Caco-2 (cell line): Measurements from ENCODE around the gene ABCC1. TPM values are rescaled to one million over a fixed set of nuclear protein-coding genes. Genes with fewer than 3 reads are reported as not detected.

Experiments
- BruUV-seq: library from RNA; stranded (reverse); fragments of 400-500 nt; replicated peaks from 2 replicates; lab custom pipeline; 2021; lab: Mats Ljungman, UMichigan
- CTCF ChIA-PET: fragments of 300-600 bp; sonication (Branson Sonifier 250); formaldehyde crosslinking; loops from one replicate; lab custom pipeline; 2022; ENCODE audit warnings: antibody characterized with exemption; lab: Charles Lee
- POLR2A ChIA-PET: fragments of 300-600 bp; sonication (Branson Sonifier 250); formaldehyde crosslinking; loops from one replicate; lab custom pipeline; 2022; ENCODE audit warnings: antibody characterized with exemption; lab: Charles Lee
- DNase-seq, 2 experiments: peaks; one replicate each; pipeline versions ENCODE4 v3.0.0 to v3.0.0-alpha.2; 2020 to 2022
- H3K27me3 ChIP-seq: replicated peaks from 2 replicates; pipeline ENCODE4 v1.6.0; 2011; ENCODE audit warnings: low read length; ENCODE audit not compliant: control insufficient read depth, insufficient read depth
- H3K36me3 ChIP-seq: 2 replicates; pipeline ENCODE4 v1.5.1; 2011; ENCODE audit warnings: low read length; ENCODE audit not compliant: control insufficient read depth, insufficient read depth
- H3K4me1 ChIP-seq: fragments of 250-450 bp; sonication (Bioruptor Pico); 2 replicates; pipeline ENCODE4 v1.5.1; 2020; ENCODE audit warnings: mild to moderate bottlenecking
- H3K4me3 ChIP-seq: 2 replicates; pipeline ENCODE4 v1.5.1; 2011; ENCODE audit warnings: low read depth, mild to moderate bottlenecking, control low read depth, low read length
- H3K9me3 ChIP-seq: fragments of 250-450 bp; sonication (Bioruptor Pico); 2 replicates; pipeline ENCODE4 v1.5.1; 2020; ENCODE audit warnings: mild to moderate bottlenecking, moderate library complexity
- H3K27ac Mint-ChIP-seq: one replicate; pipeline ENCODE4 v1.8.0; 2022; ENCODE audit warnings: mixed read lengths; ENCODE audit not compliant: unreplicated experiment
- H3K27me3 Mint-ChIP-seq: one replicate; pipeline ENCODE4 v1.8.0; 2022; ENCODE audit warnings: mixed read lengths; ENCODE audit not compliant: insufficient read depth, unreplicated experiment
- H3K36me3 Mint-ChIP-seq: one replicate; pipeline ENCODE4 v1.8.0; 2022; ENCODE audit warnings: mild to moderate bottlenecking, mixed read lengths; ENCODE audit not compliant: insufficient read depth, unreplicated experiment
- H3K4me1 Mint-ChIP-seq: one replicate; pipeline ENCODE4 v1.8.0; 2022; ENCODE audit warnings: low read depth, mixed read lengths; ENCODE audit not compliant: unreplicated experiment
- H3K4me3 Mint-ChIP-seq: one replicate; pipeline ENCODE4 v1.8.0; 2022; ENCODE audit warnings: mild to moderate bottlenecking, moderate library complexity, mixed read lengths; ENCODE audit not compliant: unreplicated experiment
- H3K9me3 Mint-ChIP-seq: one replicate; pipeline ENCODE4 v1.8.0; 2022; ENCODE audit warnings: mixed read lengths; ENCODE audit not compliant: unreplicated experiment
- intact Hi-C: fragments of 100-400 bp; cut with micrococcal nuclease; formaldehyde crosslinking; loops from one replicate; pipeline ENCODE4 v1.10.0; 2022; ENCODE audit not compliant: unreplicated experiment
- total RNA-seq: library from RNA; stranded (reverse); gene quantifications from 2 replicates; pipeline ENCODE4 v1.2.3, GENCODE V29; 2022
- TF ChIP-seq, protein P1 (sequence below), 2 experiments: fragments of 200-600 bp in 1 of 2; IDR thresholded peaks; 1 replicate in 1 of 2; 2 replicates in 1 of 2; pipeline versions ENCODE4 v1.5.1 to v1.8.0; 2011 to 2022; ENCODE audit warnings: antibody characterized with exemption in 1 of 2, control low read depth in 1 of 2, inconsistent platforms in 1 of 2, low read depth in 1 of 2, low read length in 1 of 2, mild to moderate bottlenecking in 1 of 2, moderate library complexity in 1 of 2; ENCODE audit not compliant: insufficient read depth in 1 of 2, severe bottlenecking in 1 of 2, unreplicated experiment in 1 of 2

ABCC1 gene
- total RNA-seq, 1 experiment from 2014 or later = 22.3 TPM

GRCh38 chr16:15985144-15985543 lies 35.7 kb downstream of the ABCC1 start:
- TF ChIP-seq, protein P1, sequence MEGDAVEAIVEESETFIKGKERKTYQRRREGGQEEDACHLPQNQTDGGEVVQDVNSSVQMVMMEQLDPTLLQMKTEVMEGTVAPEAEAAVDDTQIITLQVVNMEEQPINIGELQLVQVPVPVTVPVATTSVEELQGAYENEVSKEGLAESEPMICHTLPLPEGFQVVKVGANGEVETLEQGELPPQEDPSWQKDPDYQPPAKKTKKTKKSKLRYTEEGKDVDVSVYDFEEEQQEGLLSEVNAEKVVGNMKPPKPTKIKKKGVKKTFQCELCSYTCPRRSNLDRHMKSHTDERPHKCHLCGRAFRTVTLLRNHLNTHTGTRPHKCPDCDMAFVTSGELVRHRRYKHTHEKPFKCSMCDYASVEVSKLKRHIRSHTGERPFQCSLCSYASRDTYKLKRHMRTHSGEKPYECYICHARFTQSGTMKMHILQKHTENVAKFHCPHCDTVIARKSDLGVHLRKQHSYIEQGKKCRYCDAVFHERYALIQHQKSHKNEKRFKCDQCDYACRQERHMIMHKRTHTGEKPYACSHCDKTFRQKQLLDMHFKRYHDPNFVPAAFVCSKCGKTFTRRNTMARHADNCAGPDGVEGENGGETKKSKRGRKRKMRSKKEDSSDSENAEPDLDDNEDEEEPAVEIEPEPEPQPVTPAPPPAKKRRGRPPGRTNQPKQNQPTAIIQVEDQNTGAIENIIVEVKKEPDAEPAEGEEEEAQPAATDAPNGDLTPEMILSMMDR (IDR thresholded peaks at IDR 0.05; ENCODE audit: insufficient read depth in 1 of 2, low read depth in 1 of 2, low read length in 1 of 2, severe bottlenecking in 1 of 2, unreplicated experiment in 1 of 2) = no peak
- CTCF ChIA-PET = no interaction called here
- DNase-seq = no peak
- Histone ChIP-seq H3K9me3 (peaks cover 17% of the 10 kb centered on the region), H3K4me1 (no peaks in the 10 kb centered on the region), H3K27me3 (no peaks in the 10 kb centered on the region), H3K36me3 (no peaks in the 10 kb centered on the region; the same call in 1 of the 2 replicates), H3K4me3 (no peak overlapping the region)
- intact Hi-C loops = no loop called here
- no peaks in the 10 kb centered on the region for H3K27me3 Mint-ChIP-seq
- POLR2A ChIA-PET = no interaction called here
- H3K36me3 Mint-ChIP-seq = peaks cover 5% of the 10 kb centered on the region
- no peaks in the 10 kb centered on the region for H3K4me1 Mint-ChIP-seq
- no peak overlapping the region for H3K27ac Mint-ChIP-seq
- H3K9me3 Mint-ChIP-seq = peaks cover 13% of the 10 kb centered on the region
- no peak overlapping the region for H3K4me3 Mint-ChIP-seq
- no TSS peak for BruUV-seq

GRCh38 chr16:15986261-15986660 lies 36.8 kb downstream of the ABCC1 start:
- no TSS peak for BruUV-seq
- peaks cover 9% of the 10 kb centered on the region for H3K9me3 ChIP-seq
- no peaks in the 10 kb centered on the region for H3K27me3 ChIP-seq
- no peak overlapping the region for H3K4me3 Mint-ChIP-seq
- TF ChIP-seq, protein P1 (IDR thresholded peaks at IDR 0.05; ENCODE audit: insufficient read depth in 1 of 2, low read depth in 1 of 2, low read length in 1 of 2, severe bottlenecking in 1 of 2, unreplicated experiment in 1 of 2) = no peak
- no peak for DNase-seq
- ChIA-PET CTCF (no interaction called here), POLR2A (no interaction called here)
- H3K9me3 Mint-ChIP-seq = peaks cover 8% of the 10 kb centered on the region
- no peaks in the 10 kb centered on the region; the same call in 1 of the 2 replicates for H3K36me3 ChIP-seq
- no peaks in the 10 kb centered on the region for H3K4me1 ChIP-seq
- no peaks in the 10 kb centered on the region for H3K27me3 Mint-ChIP-seq
- no peak overlapping the region for H3K4me3 ChIP-seq
- no peak overlapping the region for H3K27ac Mint-ChIP-seq
- H3K4me1 Mint-ChIP-seq = no peaks in the 10 kb centered on the region
- intact Hi-C loops = no loop called here
- peaks cover 5% of the 10 kb centered on the region for H3K36me3 Mint-ChIP-seq

GRCh38 chr16:15988268-15989013 lies 39.0 kb downstream of the ABCC1 start:
- no peak for DNase-seq
- Mint-ChIP-seq H3K9me3 (no peaks in the 10 kb centered on the region), H3K4me3 (no peak overlapping the region), H3K36me3 (peaks cover 10% of the 10 kb centered on the region), H3K4me1 (no peaks in the 10 kb centered on the region), H3K27me3 (no peaks in the 10 kb centered on the region), H3K27ac (no peak overlapping the region)
- intact Hi-C loops = no loop called here
- Histone ChIP-seq H3K36me3 (no peaks in the 10 kb centered on the region; the same call in 1 of the 2 replicates), H3K4me3 (no peak overlapping the region), H3K4me1 (no peaks in the 10 kb centered on the region), H3K9me3 (no peaks in the 10 kb centered on the region), H3K27me3 (no peaks in the 10 kb centered on the region)
- no TSS peak for BruUV-seq
- POLR2A ChIA-PET = no interaction called here
- TF ChIP-seq, protein P1 (IDR thresholded peaks at IDR 0.05; ENCODE audit: insufficient read depth in 1 of 2, low read depth in 1 of 2, low read length in 1 of 2, severe bottlenecking in 1 of 2, unreplicated experiment in 1 of 2) = no peak
- CTCF ChIA-PET = no interaction called here
